Subcutaneous abdominal adipose tissue (tissue), 5 donors: ENCODE data around the gene SEM1.
"Not testable (repeated sequence)": the region's sequence is repeated elsewhere in the genome, so short reads cannot be mapped to it uniquely, and the experiment has no call there.

Experiments
- H3K27ac ChIP-seq: one replicate; pipeline ENCODE4 v1.7.0; 2013; ENCODE audit warnings: low read depth, mild to moderate bottlenecking, inconsistent platforms, low read length, moderate library complexity
- H3K27me3 ChIP-seq, 5 donors: one replicate each; pipeline ENCODE4 v1.7.0; 2013; ENCODE audit warnings: low read length in 5 of 5, inconsistent platforms in 1 of 5; ENCODE audit not compliant: control insufficient read depth in 5 of 5, insufficient read depth in 4 of 5
- H3K36me3 ChIP-seq, 5 donors: one replicate each; pipeline ENCODE4 v1.7.0; 2013; ENCODE audit warnings: low read length in 5 of 5; ENCODE audit not compliant: control insufficient read depth in 5 of 5, insufficient read depth in 5 of 5
- H3K4me1 ChIP-seq, 5 donors: one replicate each; pipeline ENCODE4 v1.7.0; 2013; ENCODE audit warnings: low read length in 5 of 5, mild to moderate bottlenecking in 3 of 5, moderate library complexity in 1 of 5; ENCODE audit not compliant: control insufficient read depth in 5 of 5, insufficient read depth in 5 of 5
- H3K4me3 ChIP-seq, 5 donors: one replicate each; pipeline ENCODE4 v1.7.0; 2013; ENCODE audit warnings: low read length in 5 of 5, low read depth in 1 of 5
- H3K9ac ChIP-seq, 5 donors: one replicate each; pipeline ENCODE4 v1.7.0; 2013; ENCODE audit warnings: low read length in 5 of 5, mild to moderate bottlenecking in 4 of 5, moderate library complexity in 3 of 5
- H3K9me3 ChIP-seq, 5 donors: one replicate each; pipeline ENCODE4 v1.7.0; 2013; ENCODE audit warnings: low read length in 5 of 5; ENCODE audit not compliant: control insufficient read depth in 5 of 5
- donor health status: healthy.
- donor health status: healthy.
- donor health status: healthy.
- donor health status: healthy.
- donor health status: healthy.

SEM1 gene

GRCh38 chr7:96728139-96728538 is 18.5 kb upstream of the SEM1 start:
- no peaks in the 10 kb centered on the region for H3K4me1 ChIP-seq
- H3K27ac ChIP-seq: no peak overlapping the region
- H3K9ac ChIP-seq: no peak overlapping the region
- no peaks in the 10 kb centered on the region for H3K36me3 ChIP-seq
- no peaks in the 10 kb centered on the region for H3K9me3 ChIP-seq
- no peaks in the 10 kb centered on the region for H3K27me3 ChIP-seq
- H3K4me3 ChIP-seq: no peak overlapping the region

GRCh38 chr7:96727534-96728088 is 18.0 kb upstream of the SEM1 start:
- Histone ChIP-seq H3K4me3 (no peak overlapping the region), H3K4me1 (no peaks in the 10 kb centered on the region), H3K27ac (no peak overlapping the region), H3K27me3 (no peaks in the 10 kb centered on the region), H3K9me3 (no peaks in the 10 kb centered on the region), H3K9ac (no peak overlapping the region), H3K36me3 (no peaks in the 10 kb centered on the region)

GRCh38 chr7:96723622-96724021 is 14.0 kb upstream of the SEM1 start:
- Histone ChIP-seq H3K36me3 (no peaks in the 10 kb centered on the region), H3K27me3 (no peaks in the 10 kb centered on the region), H3K9ac (no peak overlapping the region), H3K9me3 (no peaks in the 10 kb centered on the region), H3K27ac (no peak overlapping the region), H3K4me1 (no peaks in the 10 kb centered on the region), H3K4me3 (no peak overlapping the region)

GRCh38 chr7:96722928-96723327 is 13.3 kb upstream of the SEM1 start:
- H3K27ac ChIP-seq, H3K36me3 ChIP-seq, H3K4me3 ChIP-seq, H3K27me3 ChIP-seq, H3K9ac ChIP-seq, H3K9me3 ChIP-seq, H3K4me1 ChIP-seq: not testable (repeated sequence)

GRCh38 chr7:96720843-96721242 is 11.2 kb upstream of the SEM1 start:
- no peak overlapping the region for H3K27ac ChIP-seq
- no peaks in the 10 kb centered on the region for H3K36me3 ChIP-seq
- no peaks in the 10 kb centered on the region for H3K4me1 ChIP-seq
- H3K4me3 ChIP-seq: no peak overlapping the region
- peaks cover 0 to 5% (median 0%) of the 10 kb centered on the region in 5 donors for H3K9me3 ChIP-seq
- peaks cover 0 to 5% (median 0%) of the 10 kb centered on the region in 5 donors for H3K27me3 ChIP-seq
- H3K9ac ChIP-seq: no peak overlapping the region

GRCh38 chr7:96719164-96719563 is 9.5 kb upstream of the SEM1 start:
- no peaks in the 10 kb centered on the region for H3K4me1 ChIP-seq
- no peak overlapping the region for H3K27ac ChIP-seq
- H3K27me3 ChIP-seq: peaks cover 0 to 5% (median 0%) of the 10 kb centered on the region in 5 donors
- no peaks in the 10 kb centered on the region for H3K36me3 ChIP-seq
- no peak overlapping the region for H3K9ac ChIP-seq
- no peak overlapping the region for H3K4me3 ChIP-seq
- H3K9me3 ChIP-seq: peaks cover 0 to 5% (median 0%) of the 10 kb centered on the region in 5 donors

- H3K4me3 ChIP-seq: no peak overlapping the region
- H3K9me3 ChIP-seq: peaks cover 0 to 7% (median under 1%) of the 10 kb centered on the region in 5 donors
- H3K4me1 ChIP-seq: no peaks in the 10 kb centered on the region
- H3K27ac ChIP-seq: no peak overlapping the region
- H3K36me3 ChIP-seq: no peaks in the 10 kb centered on the region
- H3K27me3 ChIP-seq: peaks cover 0 to 5% (median 0%) of the 10 kb centered on the region in 5 donors
- H3K9ac ChIP-seq: no peak overlapping the region
Measured at GRCh38 chr7:96718107-96719003, 8.7 kb upstream of the SEM1 start.

- Histone ChIP-seq H3K9ac (no peak overlapping the region), H3K27me3 (peaks cover 0 to 8% (median 0%) of the 10 kb centered on the region in 5 donors), H3K27ac (no peak overlapping the region), H3K4me1 (peaks cover 0 to 17% (median 13%) of the 10 kb centered on the region in 5 donors), H3K4me3 (no peak overlapping the region), H3K9me3 (peaks cover 0 to 13% (median 7%) of the 10 kb centered on the region in 5 donors), H3K36me3 (no peaks in the 10 kb centered on the region)
Measured at GRCh38 chr7:96713037-96713436, 3.4 kb upstream of the SEM1 start.

- Histone ChIP-seq H3K9me3 (peaks cover 0 to 11% (median 7%) of the 10 kb centered on the region in 5 donors), H3K4me1 (peaks cover 0 to 22% (median 20%) of the 10 kb centered on the region in 5 donors), H3K9ac (no peak overlapping the region), H3K36me3 (peaks cover 0 to 3% (median 0%) of the 10 kb centered on the region in 5 donors), H3K27ac (no peak overlapping the region), H3K4me3 (no peak overlapping the region), H3K27me3 (peaks cover 0 to 3% (median 0%) of the 10 kb centered on the region in 5 donors)
Measured at GRCh38 chr7:96710544-96710943, 898 bp upstream of the SEM1 start.

GRCh38 chr7:96708872-96709271 is 774 bp downstream of the SEM1 start:
- H3K36me3 ChIP-seq: peaks cover 0 to 3% (median 0%) of the 10 kb centered on the region in 5 donors
- H3K27me3 ChIP-seq: peaks cover 0 to 3% (median 0%) of the 10 kb centered on the region in 5 donors
- H3K9me3 ChIP-seq: peaks cover 0 to 11% (median 7%) of the 10 kb centered on the region in 5 donors
- H3K4me3 ChIP-seq: peak overlapping the region; percentile 75 to 98 (median 97)
- peak overlapping the region; percentile 82 to 99 (median 99) for H3K9ac ChIP-seq
- peaks cover 0 to 22% (median 20%) of the 10 kb centered on the region in 5 donors for H3K4me1 ChIP-seq
- peak overlapping the region; percentile 96 for H3K27ac ChIP-seq
